ENCODE results near the gene CLPTM1L. TPM values are rescaled to one million over a fixed set of nuclear protein-coding genes. Genes with fewer than 3 reads are reported as not detected.

The CLPTM1L gene
- total RNA-seq, 2 experiments from 2014 or later, result 112 TPM

DNA sequence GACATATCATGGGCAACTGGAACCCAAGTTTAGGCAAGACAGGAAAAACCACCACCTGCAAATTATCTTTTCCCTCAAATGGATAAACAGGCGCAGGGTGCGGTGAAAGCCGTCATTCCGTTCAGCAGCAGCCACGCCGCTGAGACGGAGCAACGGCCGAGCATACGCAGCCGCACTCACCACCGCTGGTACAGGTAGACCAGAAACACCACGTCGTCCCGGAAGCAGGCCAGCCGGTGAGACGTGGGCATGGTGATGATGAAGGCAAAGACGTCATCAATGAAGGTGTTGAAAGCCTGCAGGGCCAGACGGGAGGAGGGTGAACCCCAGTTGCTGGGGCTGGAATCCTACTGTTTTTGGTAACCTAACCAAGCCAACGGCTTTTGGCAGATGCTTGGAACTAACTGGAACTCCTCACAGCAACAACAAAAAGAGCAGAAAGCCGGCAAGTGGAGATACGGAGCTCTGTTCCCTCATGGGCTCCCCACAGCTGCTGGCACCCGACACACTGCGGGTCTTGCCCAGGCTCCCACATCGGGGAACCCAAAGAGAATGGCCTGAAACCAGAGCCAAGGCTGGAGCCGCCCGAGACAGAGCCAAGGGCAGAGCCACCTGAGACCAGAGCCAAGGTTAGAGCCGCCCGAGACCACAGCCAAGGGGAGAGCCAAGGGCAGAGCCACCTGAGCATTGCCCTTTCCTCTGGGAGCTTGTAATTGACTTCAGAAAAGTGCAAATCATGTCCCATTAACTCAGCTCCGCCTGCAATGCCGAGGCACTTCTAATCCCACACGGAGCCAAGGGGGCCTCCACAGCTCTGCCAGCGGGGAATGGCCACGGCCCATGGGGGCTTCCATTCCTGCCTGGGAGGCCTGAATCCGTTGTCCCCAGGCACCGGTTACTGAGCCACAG is 24.2 kb downstream of the CLPTM1L start:
- ChIA-PET POLR2A (no interaction called here), CTCF (no interaction called here)

DNA sequence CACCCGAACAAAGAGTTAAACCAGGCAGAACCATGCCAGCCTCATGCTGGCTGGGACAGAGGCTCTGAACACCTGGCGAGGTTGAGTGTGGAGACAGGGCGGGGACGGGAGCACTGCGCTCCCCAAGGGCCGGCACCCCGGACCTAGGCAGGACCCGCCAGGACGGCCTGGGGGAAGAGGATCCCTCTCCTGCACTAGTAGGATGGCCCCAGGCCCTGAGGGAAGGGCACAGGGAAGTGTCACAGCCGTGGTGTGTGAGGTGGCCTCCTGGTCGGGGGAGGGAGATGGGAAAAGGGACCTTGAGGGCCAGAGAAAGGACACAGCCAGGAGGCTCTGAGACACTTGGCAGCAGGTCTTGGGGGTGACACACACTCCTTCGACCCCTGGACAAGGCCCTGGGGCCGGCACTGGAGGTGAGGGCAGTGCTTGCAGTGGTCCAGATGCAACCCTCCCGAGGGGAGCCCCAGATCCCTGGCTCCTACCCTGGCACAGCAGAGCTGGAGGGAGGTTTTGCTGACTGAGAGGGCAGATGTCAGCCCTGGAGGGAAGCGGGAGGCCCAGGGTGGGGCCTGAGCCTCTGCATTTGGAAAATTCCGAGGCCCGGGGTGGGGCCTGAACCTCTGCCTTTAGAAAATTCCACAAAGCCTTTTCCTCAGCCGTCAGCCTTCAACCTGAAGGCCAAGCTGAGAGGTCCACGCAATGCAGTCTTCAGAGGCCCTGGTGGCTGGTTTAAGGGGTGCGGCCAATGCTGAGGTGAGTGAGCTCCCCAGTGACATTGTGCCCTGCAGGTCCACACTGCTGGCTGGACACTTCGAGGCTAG is 25.3 kb downstream of the CLPTM1L start:
- ChIA-PET POLR2A (no interaction called here), CTCF (no interaction called here)

DNA sequence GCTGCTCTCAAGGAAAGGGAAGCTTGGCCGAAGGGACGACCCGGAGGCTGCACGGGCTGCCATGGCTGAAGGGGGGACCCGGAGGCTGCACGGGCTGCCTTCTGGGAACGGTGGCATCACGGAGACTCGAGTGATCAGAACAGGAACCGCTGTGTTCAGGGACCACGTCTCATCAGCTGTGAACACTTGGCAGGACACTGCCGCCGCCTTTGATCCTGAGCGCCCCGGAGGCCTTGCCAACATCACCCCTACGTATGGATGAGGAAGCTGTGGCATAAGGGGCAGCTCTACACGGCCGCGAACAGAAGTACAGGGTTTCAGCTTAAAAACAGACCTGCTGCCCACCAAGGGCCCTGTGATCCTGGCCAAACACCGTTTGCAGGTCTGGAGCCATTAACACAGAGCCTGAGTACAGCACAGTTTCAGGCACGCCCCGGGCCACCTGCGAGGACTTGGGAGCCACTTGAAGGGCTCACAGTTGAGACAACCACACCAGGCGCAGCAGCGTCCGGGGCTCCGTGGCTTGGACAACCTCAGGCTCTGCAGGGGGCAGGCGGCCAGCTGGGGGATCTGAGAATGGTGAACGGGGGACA is 26.1 kb downstream of the CLPTM1L start:
- ChIA-PET POLR2A (no interaction called here), CTCF (no interaction called here)

DNA sequence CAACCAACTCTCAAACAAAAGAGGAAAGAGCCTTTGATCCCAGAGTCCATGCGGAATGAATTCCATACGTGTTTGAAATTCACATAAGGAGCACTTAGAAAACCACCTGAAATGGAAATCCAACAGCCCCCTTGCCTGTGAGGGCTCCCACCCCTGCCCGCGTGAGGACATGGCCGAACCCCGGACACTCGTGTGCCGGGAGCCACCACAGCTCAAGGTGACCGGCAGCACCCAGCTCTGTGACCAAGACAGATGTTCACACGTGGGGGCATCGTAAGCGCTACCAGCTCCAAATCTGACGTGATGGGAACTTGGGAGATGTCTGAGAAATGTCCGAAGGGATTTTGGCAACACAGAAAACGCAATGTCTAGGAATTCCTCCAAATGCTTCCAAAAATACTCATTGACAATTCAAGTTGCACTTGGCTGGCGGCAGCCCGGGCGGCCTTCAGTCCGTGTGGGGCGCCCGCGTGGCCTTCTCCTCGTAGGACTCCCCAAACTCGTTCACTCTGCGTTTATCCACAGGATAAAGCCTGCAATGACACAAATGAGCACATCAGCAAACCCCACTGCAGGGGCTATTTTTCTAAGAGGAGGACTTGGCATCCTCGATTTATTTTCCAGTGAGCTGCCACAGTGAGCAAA is 26.9 kb downstream of the CLPTM1L start:
- CTCF ChIA-PET, result interaction anchor here (0.8 kb wide), 1 partner anchor 10 kb away, joined by 3 read pairs; no protein-coding TSS in a partner anchor
- POLR2A ChIA-PET, result no interaction called here

DNA sequence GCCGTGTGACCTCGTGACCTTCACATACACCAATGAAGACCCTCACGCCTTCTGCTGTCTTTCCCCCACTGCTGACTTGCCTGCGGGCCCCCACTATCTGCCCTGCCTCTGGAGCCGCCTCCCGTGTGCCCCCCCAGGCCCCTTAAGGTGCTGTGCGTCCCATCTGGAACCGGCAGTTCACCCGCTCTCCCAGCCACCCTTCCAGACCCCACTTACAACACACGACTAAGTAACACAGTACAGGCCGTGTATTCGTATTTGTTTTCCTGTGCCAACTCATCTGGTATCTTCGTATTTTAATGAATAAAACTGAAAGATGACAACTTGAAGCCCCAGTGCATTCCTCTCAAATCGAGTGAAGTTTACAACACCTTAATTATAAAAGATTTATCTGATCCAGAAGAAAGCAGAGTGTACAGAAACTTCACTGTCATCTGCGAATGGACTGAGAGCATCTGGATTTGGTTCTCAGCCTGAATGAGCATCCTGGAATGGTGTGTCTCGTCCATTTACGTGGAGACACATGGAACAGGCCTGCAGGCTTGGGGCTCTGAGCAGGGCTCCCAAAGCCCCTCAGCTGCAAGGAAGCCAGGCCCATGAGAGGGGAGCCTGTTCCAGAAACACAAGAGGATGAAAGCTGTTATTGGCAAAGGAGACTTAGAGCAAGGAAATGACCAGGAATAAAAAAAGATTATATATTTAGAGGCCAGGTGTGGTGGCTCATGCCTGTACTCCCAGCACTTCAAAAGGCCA is 28.1 kb downstream of the CLPTM1L start:
- ChIA-PET POLR2A (no interaction called here), CTCF (interaction anchor here (0.8 kb wide), 1 partner anchor 12 kb away, joined by 3 read pairs; no protein-coding TSS in a partner anchor)

DNA sequence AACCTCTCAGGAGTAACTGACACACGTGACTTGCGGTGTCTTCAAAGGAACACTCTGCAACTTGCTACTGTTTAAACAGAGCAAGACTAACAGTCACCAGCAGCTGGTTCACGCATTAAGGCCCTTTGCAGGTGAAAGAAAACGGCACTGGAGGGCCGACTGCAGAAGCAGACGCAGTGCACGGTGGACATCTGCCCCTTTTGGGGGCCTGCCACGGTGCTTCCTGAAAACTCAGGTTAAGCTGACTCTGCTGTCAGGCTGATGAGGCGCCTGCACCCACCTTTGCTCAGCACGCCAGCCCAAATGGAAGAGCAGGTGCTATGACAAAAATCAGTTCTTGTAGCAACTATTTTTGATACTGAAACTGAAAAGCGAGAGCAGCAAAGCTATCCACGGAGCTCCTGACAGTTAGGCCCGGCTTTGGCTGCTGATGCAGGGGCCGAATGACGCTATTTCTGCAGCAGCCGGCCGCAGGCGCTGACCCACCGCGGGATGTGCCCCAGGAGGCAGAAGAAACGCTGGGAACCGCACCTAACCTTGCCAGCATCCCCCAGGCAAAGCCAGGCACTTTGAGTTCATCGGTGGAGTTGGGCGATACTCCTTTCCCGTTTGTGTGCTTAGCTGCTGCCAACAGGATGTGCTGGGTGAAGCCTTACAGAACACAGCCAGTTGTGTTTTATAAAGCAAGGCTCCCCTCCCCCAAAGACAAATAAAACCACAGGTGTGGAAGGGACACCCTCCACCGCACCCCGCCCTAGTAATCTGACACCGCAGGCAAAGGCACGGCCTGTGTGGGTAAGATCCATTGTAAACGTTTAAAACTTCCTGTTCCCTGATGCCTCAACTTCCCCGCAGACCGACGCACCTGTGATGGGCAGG is 29.0 kb downstream of the CLPTM1L start:
- CTCF ChIA-PET, result no interaction called here
- POLR2A ChIA-PET, result interaction anchor here (0.7 to 0.9 kb wide), 2 partner anchors 14 kb away, joined by 3 read pairs; no protein-coding TSS in a partner anchor

DNA sequence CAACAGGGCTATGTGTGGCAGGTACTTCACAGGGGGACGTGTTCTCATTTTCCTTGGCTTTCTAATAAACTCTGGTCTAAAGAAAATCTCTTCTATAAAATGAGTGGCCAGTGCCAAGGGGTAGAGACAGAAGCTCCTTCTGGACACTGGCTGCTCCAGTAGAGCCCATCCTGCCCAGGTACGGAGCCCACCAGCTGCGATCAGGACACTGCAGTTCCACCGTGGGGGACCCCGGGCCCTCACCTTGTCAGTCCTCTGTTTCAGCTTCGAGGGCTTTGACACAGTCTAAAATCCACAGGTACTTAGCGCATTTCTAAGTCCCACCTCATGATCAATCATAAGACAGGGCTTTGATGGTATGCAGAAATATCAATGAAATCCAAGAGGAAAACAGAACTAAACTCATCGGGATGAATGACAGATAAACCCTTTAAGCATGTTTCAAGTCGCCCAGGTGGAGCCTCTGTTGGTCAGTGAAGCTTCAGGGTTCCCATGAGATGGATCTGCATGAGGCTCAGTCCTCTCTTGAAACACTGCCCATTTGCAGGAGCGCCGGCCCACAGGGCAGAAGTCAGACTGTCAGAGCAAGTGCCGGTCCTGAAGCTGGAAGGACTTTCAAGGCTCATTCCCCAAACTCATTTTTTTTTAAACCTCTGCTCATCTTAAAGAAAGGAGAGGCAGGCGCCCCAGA is 29.7 kb downstream of the CLPTM1L start:
- ChIA-PET POLR2A (interaction anchor here (0.7 to 0.9 kb wide), 2 partner anchors 13 to 15 kb away, joined by 3 read pairs; no protein-coding TSS in a partner anchor), CTCF (no interaction called here)

DNA sequence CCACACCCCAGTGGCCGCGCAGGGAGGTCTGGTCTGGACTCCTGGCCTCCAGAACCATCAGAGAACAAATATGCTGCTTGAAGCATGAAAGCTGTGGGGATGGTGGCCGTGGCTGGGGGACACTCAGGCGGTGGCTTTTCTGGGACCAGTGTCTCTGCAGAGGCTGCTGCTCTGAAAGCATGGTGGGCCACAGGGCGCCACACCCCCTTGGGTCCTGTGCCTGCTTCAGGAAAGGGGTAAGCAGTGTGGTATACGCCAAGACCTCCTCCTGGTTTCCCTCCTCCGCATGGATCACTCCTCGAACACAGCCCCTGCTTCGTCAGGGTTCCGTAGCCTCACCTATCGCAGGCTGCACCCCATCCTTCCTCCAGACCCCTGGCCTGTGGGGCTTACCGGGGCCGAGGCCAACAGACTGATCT is 30.3 kb downstream of the CLPTM1L start:
- POLR2A ChIA-PET, result no interaction called here
- CTCF ChIA-PET, result no interaction called here

DNA sequence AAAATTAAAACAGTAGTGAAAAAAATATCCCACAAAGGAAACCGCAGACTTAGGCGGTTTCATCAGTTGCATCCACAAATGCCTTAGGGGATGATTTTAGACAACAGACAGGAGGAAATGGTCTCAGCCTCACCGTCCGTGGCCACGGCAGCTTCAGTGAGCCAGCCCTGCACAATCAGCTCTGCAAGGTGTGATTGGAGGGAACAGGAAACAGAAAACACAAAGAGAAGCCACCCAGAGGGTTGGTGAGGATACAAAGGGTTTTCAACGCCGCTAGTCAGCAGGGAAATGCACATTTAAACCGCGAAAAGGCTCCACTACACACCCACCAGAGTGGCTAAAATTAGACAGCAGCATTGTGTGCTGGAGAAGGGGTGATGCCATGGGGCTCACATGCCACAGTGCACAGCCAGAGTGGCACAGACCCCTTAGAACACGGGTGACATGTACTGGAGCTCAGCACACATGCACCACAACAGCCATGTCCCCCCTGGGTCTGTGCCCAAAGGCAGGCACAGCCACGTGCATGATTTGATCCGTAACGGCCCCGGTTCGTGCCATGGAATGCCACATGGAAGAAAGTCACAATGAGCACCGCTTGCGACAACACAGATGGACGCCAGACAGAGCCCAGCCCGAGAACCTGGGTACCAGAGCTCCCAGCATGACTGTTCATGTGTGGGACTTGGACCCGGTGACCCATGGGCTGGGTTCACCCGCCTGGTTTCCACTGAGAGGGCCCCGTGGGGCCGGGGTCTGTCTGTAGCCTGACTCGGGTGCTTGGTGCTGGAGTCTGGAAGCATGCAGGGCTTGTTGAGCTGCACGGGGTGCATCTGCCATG is 31.7 kb downstream of the CLPTM1L start:
- ChIA-PET CTCF (interaction anchor here (0.5 kb wide), 1 partner anchor 146 kb away, joined by 3 read pairs; no protein-coding TSS in a partner anchor), POLR2A (no interaction called here)

DNA sequence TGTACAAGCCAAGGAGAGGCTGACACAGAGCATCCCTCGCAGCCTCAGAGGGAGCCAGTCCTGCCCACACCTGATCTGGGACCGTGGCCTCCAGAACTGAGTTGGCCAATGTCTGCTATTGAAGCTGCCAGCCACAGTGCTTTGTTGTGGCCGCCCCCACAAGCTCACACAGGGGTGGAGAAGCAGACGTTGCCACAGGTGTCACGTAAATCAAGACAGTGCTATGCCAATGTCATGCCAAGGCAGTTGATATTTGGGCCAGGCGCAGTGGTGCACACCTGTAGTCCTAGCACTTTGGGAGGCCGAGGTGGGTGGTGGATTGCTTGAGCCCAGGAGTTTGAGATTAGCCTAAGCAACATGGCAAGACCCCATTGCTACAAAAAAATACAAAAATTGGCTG is 32.7 kb downstream of the CLPTM1L start:
- ChIA-PET CTCF (no interaction called here), POLR2A (no interaction called here)

DNA sequence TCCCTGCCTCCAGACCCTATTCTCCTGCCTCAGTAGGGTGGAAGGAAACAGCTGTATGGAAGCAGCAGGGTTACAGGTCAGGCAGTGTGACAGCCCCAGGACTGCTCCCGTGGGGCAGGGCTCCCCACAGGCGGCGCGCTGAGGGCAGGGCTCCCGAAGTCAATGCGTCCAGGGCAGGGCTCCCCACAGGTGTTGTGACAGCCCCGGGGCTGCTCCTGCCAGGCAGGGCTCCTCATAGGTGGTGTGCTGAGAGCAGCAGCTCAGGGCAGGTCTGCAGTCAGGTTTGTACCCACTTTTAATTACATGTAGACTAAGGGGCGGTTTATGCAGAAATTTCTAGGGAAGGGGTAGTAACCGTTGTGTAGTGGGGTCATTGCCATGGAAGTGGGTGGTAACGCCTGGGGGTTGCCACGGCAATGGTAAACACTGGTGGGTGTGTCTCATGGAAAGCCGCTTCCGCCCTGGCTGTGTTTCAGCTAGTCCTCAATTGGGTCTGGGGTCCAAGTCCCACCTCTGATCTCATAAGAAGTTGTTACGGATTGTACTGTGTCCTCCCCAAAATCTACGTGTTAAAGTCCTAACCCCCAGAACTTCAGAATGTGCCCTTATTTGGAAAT is 33.4 kb downstream of the CLPTM1L start:
- ChIA-PET POLR2A (no interaction called here), CTCF (no interaction called here)

DNA sequence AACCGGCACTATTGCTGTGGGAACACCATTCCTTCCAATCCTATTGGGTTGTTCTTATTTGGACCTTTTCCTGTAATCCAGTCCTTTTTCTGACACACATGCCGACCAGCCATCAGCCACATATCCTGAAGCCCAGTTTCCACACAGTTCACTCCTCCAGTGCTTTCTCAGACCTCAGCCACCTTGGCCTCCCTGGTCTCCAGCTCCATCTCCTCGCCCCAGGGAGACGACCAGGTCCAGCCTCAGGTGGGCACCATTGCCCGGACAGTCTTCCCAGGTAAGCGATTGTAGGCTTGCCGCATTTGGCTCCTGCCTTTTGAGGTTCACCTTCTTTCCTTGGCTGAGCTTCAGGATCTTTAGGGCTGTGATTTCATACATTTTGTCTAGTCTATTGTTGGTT is 34.8 kb downstream of the CLPTM1L start:
- ChIA-PET POLR2A (no interaction called here), CTCF (interaction anchor here (1.5 kb wide), 1 partner anchor 13 kb away, joined by 4 read pairs; no protein-coding TSS in a partner anchor)

DNA sequence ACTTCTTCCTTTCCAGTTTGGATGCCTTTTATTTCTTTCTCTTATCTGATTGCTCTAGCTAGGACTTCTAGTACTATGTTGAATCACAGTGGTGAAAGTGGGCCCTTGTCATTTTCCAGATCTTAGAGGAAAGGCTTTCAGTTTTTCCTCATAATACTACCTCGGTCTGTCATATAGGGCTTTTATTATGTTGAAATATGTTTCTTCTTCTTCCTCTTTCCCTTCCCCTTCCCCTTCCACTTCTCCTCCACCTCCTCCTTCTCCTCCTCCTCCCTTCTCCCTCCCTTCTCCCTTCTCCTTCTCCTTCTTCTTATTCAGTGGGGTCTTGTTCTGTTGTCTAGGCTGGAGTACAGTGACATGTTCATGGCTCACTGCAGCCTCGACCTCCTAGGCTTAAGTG is 40.9 kb downstream of the CLPTM1L start:
- POLR2A ChIA-PET, result no interaction called here
- CTCF ChIA-PET, result no interaction called here

DNA sequence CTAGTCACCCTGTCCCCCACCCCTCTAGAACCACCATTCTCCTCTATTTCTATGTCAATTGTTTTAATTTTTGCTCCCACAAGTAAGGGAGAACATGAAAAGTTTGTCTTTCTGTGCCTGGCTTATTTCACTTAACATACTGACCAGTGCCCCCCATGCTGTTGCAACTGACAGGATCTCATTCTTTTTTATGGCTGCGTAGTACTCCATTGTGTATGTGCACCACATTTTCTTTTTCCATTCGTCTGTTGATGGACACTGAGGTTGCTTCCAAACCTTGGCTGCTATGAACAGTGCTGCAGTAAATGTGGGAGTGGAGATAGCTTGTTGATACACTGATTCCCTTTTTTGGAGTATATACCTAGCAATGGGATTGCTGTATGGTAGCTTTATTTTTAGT is 42.6 kb downstream of the CLPTM1L start:
- POLR2A ChIA-PET, result interaction anchor here (0.5 kb wide), 1 partner anchor 13 kb away, joined by 3 read pairs; no protein-coding TSS in a partner anchor
- CTCF ChIA-PET, result no interaction called here

DNA sequence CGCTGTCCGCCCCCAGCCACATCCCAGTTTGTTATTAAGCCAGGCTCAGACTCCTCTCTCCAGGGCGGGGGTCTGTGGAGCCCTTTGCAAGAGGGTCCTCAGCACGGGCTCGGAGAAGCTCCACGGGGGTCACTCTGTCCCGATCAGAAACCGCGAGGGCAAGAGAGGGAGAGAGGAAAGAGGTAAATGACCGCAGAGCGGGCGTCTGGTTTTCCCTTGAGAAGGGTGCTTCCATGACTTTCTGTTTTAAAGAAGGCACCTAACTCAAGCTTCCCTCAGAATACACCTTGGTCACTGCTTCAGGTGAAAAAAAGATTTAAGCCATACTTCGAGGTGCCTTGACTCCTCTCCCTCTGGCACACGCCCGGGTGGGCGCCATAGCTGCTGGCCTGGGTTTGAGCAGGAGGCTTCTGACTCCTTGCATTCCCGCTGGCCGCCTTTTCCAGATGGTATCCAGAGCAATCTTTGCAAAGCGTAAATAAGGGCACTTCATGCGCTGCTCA is 44.3 kb downstream of the CLPTM1L start:
- POLR2A ChIA-PET, result no interaction called here
- CTCF ChIA-PET, result no interaction called here

DNA sequence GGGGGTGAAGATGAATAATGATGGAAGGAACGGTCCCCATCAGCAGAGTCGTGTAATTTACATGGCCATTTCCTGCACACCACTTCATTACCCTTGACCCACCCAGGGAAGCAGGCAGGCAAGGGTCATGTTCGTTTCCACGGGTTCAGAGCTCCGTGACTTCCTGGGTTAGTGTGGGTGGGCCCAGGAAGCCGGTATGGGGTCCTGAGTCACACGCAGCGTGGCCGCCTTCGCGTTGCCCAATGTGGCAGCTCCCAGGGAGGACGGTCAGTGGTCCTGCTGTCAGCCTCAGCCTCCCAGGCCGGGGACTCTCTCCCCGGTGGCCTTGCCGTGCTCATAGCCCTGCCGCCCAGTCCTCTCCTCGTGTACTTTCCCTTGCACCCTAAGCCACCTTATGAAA is 44.9 kb downstream of the CLPTM1L start:
- ChIA-PET CTCF (no interaction called here), POLR2A (no interaction called here)
